Measurements from ENCODE around the gene FANCG.

DNA sequence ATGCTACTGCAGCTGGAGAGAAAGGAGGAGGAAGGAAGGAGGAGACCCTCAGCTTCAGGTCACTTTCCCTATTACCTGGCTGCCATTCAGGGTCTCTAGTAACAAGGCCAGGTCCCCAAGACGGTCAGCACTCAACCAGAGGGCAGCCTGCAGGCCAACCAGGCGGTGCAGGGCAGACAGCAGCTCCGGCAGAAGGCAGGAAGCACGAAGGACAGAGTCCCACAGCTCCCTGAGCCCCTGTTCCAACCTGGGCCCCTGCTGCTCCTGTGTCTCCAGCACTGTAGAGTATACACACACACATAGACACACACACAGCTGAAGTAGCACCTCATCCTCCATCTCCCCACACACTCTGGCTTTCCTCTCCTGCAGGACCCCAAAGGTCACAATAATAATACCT, 1.7 kb downstream of the FANCG start:
- TF ChIP-seq CTCF (IDR thresholded peaks at IDR 0.05) (no peak), EP300 (IDR thresholded peaks at IDR 0.05) (no peak), POLR2AphosphoS5 (IDR thresholded peaks at IDR 0.05) (no peak), POLR2A (IDR thresholded peaks at IDR 0.05) (no peak)
